Smooth muscle cell (in vitro differentiated cells): ENCODE data around the gene HCAR3. TPM values are rescaled to one million over a fixed set of nuclear protein-coding genes. Genes with fewer than 3 reads are reported as not detected.

ENCODE experiments used
- DNase-seq: peaks from one replicate; lab custom pipeline; 2025; ENCODE audit not compliant: unreplicated experiment; lab: John Stamatoyannopoulos, UW
- H2AFZ ChIP-seq: fragments of 200-600 bp; sonication (generic); 2 replicates; pipeline ENCODE4 v1.6.0; 2016; ENCODE audit warnings: antibody characterized with exemption, low read depth, mild to moderate bottlenecking
- H3F3A ChIP-seq: fragments of 200-600 bp; sonication (generic); 2 replicates; pipeline ENCODE4 v1.6.0; 2017; ENCODE audit warnings: antibody characterized with exemption, low read depth
- H3K27ac ChIP-seq: fragments of 200-600 bp; sonication (generic); 2 replicates; pipeline ENCODE4 v1.5.1; 2016; ENCODE audit warnings: low read depth, mild to moderate bottlenecking
- H3K27me3 ChIP-seq: fragments of 200-600 bp; sonication (generic); 2 replicates; pipeline ENCODE4 v1.6.1; 2016; ENCODE audit warnings: low read depth, mild to moderate bottlenecking
- H3K36me3 ChIP-seq: fragments of 200-600 bp; sonication (generic); 2 replicates; pipeline ENCODE4 v1.5.1; 2016; ENCODE audit warnings: low read depth
- H3K4me1 ChIP-seq: fragments of 200-600 bp; sonication (generic); 2 replicates; pipeline ENCODE4 v1.5.1; 2016; ENCODE audit warnings: low read depth
- H3K4me2 ChIP-seq: fragments of 200-600 bp; sonication (generic); 2 replicates; pipeline ENCODE4 v1.6.0; 2016; ENCODE audit warnings: mild to moderate bottlenecking
- H3K4me3 ChIP-seq: fragments of 200-600 bp; sonication (generic); 2 replicates; pipeline ENCODE4 v1.5.1; 2016; ENCODE audit warnings: mild to moderate bottlenecking
- H3K79me2 ChIP-seq: fragments of 200-600 bp; sonication (generic); 2 replicates; pipeline ENCODE4 v1.6.0; 2016; ENCODE audit warnings: low read depth, mild to moderate bottlenecking
- H3K9ac ChIP-seq: fragments of 200-600 bp; sonication (generic); 2 replicates; pipeline ENCODE4 v1.6.0; 2016; ENCODE audit warnings: low read depth
- H3K9me3 ChIP-seq: fragments of 200-600 bp; sonication (generic); replicated peaks from 2 replicates; pipeline ENCODE4 v1.5.1; 2016; ENCODE audit warnings: low read depth
- H4K20me1 ChIP-seq: fragments of 200-600 bp; sonication (generic); 2 replicates; pipeline ENCODE4 v1.6.0; 2016; ENCODE audit warnings: low read depth
- WGBS: methylation state at CpG from one replicate; pipeline ENCODE4 v1.1.7; 2016; ENCODE audit warnings: low lambda C conversion rate; 5-methylcytosine and 5-hydroxymethylcytosine counted together
- polyA plus RNA-seq: library from polyadenylated mRNA; unstranded; fragments of >200 nt; fragmentation: Nextera tagmentation; extraction: Ambion mirVana; gene quantifications from 2 replicates; pipeline ENCODE4 v1.2.1, GENCODE V29; 2016
- small RNA-seq: library from RNA; depleted of rRNA; stranded (forward); fragments of <200 nt; gene quantifications from one replicate; pipeline ENCODE3, GENCODE V24; 2014
- total RNA-seq: library from RNA; depleted of rRNA; stranded (reverse); fragments of >200 nt; gene quantifications from 2 replicates; pipeline ENCODE4 v1.2.3, GENCODE V29; 2014
- TF ChIP-seq, protein P1 (sequence below): fragments of 200-600 bp; sonication (generic); IDR thresholded peaks from 2 replicates; pipeline ENCODE4 v1.5.1; 2017; ENCODE audit warnings: borderline replicate concordance, mild to moderate bottlenecking, antibody characterized with exemption; ENCODE audit not compliant: insufficient read depth, poor library complexity, severe bottlenecking

HCAR3 gene
- total and polyA plus RNA-seq, 2 experiments from 2014 or later = 0.26 TPM; not detected in 1

DNA sequence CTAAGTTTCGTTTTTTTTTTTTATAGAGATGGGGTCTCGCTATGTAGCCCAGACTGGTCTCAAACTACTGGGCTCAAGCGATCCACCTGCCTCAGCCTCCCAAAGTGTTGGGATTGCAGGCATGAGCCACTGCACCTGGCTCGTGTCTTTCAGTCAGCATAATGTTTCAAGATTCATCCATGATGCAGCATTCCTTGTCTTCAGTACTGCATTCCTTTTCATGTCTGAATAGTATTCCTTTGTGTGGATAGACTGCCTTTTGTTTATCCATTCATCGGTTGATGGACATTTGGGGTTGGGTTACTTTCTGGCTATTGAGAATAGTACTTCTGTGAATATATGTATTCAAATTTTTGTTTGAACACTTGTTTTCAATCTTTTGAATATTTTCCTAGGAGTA is 50.9 kb downstream of the HCAR3 start:
- TF ChIP-seq, protein P1, sequence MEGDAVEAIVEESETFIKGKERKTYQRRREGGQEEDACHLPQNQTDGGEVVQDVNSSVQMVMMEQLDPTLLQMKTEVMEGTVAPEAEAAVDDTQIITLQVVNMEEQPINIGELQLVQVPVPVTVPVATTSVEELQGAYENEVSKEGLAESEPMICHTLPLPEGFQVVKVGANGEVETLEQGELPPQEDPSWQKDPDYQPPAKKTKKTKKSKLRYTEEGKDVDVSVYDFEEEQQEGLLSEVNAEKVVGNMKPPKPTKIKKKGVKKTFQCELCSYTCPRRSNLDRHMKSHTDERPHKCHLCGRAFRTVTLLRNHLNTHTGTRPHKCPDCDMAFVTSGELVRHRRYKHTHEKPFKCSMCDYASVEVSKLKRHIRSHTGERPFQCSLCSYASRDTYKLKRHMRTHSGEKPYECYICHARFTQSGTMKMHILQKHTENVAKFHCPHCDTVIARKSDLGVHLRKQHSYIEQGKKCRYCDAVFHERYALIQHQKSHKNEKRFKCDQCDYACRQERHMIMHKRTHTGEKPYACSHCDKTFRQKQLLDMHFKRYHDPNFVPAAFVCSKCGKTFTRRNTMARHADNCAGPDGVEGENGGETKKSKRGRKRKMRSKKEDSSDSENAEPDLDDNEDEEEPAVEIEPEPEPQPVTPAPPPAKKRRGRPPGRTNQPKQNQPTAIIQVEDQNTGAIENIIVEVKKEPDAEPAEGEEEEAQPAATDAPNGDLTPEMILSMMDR = no peak
- 91% methylated on average over 5 of the region's 5 CpGs for WGBS

DNA sequence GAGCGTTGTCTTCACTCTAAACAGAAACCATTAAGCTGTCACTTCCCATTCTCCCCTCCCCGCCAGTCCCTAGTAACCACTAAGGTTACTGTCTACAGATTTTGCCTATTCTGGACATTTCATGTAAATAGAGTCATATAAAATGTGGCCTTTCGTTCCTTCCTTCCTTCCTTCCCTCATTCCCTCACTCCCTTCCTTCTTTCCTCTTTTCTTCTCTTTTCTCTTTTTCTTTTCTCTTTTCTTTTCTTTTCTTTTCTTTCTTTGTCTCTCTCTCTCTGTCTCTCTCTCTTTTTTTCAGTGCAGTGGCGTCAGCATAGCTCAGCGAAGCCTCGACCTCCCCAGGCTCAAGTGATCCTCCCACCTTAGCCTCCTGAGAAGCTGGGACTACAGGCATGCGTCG is 51.3 kb downstream of the HCAR3 start:
- TF ChIP-seq, protein P1 = no peak
- H3K27me3 ChIP-seq = no peaks in the 10 kb centered on the region
- H3K4me2 ChIP-seq = no peak overlapping the region
- DNase-seq = no peak
- H3K36me3 ChIP-seq = no peaks in the 10 kb centered on the region
- 95% methylated on average over 8 of the region's 8 CpGs for whole genome bisulfite sequencing
- no peak overlapping the region for H3K4me3 ChIP-seq
- no peaks in the 10 kb centered on the region for H4K20me1 ChIP-seq
- no peak overlapping the region for H2AFZ ChIP-seq
- no peak overlapping the region for H3K9ac ChIP-seq
- no peaks in the 10 kb centered on the region for H3K79me2 ChIP-seq
- no peaks in the 10 kb centered on the region for H3K4me1 ChIP-seq
- H3F3A ChIP-seq = no peaks in the 10 kb centered on the region
- H3K9me3 ChIP-seq = no peaks in the 10 kb centered on the region
- no peak overlapping the region for H3K27ac ChIP-seq

More for the DNA sequence above, 50.9 kb downstream of the HCAR3 start:
- DNase-seq = no peak
- no peaks in the 10 kb centered on the region for H3F3A ChIP-seq
- no peaks in the 10 kb centered on the region for H3K9me3 ChIP-seq
- H3K36me3 ChIP-seq = no peaks in the 10 kb centered on the region
- H3K27me3 ChIP-seq = no peaks in the 10 kb centered on the region
- H3K27ac ChIP-seq = no peak overlapping the region
- H3K79me2 ChIP-seq = no peaks in the 10 kb centered on the region
- H4K20me1 ChIP-seq = no peaks in the 10 kb centered on the region
- H3K4me1 ChIP-seq = no peaks in the 10 kb centered on the region
- no peak overlapping the region for H3K9ac ChIP-seq
- H3K4me3 ChIP-seq = no peak overlapping the region
- no peak overlapping the region for H3K4me2 ChIP-seq
- no peak overlapping the region for H2AFZ ChIP-seq

Small RNA genes lying within 50 kb of the gene (small RNA-seq; reads per million reads assigned to genes)
- gene AC026333.2 = not detected

Other genes starting within 250 kb of the HCAR3 start
- 19.5 and 20.6 TPM in 2 replicates for gene ZCCHC8, start 215.9 kb downstream of the HCAR3 start, total RNA-seq
- 8.8 and 13.9 TPM in 2 replicates for gene ZCCHC8, start 215.9 kb downstream of the HCAR3 start, polyA plus RNA-seq
- gene RSRC2, start 189.9 kb downstream of the HCAR3 start, total RNA-seq = 108 and 118 TPM in 2 replicates
- 60.9 and 65.9 TPM in 2 replicates for gene RSRC2, start 189.9 kb downstream of the HCAR3 start, polyA plus RNA-seq
- 22.7 and 26.2 TPM in 2 replicates for gene KNTC1, start 189.6 kb downstream of the HCAR3 start, total RNA-seq
- gene KNTC1, start 189.6 kb downstream of the HCAR3 start, polyA plus RNA-seq = 9.1 and 13.5 TPM in 2 replicates
- gene HCAR2, start 13.5 kb downstream of the HCAR3 start, total RNA-seq = 0.85 and 2.0 TPM in 2 replicates
- 0.63 and 1.8 TPM in 2 replicates for gene HCAR2, start 13.5 kb downstream of the HCAR3 start, polyA plus RNA-seq
- gene HCAR1, start 14.0 kb upstream of the HCAR3 start, total RNA-seq = not detected in 2 replicates
- not detected in 2 replicates for gene HCAR1, start 14.0 kb upstream of the HCAR3 start, polyA plus RNA-seq
- gene DENR, start 36.0 kb upstream of the HCAR3 start, total RNA-seq = 32.5 and 36.3 TPM in 2 replicates
- 49.7 and 55.5 TPM in 2 replicates for gene DENR, start 36.0 kb upstream of the HCAR3 start, polyA plus RNA-seq
- 0.94 and 2.5 TPM in 2 replicates for gene CCDC62, start 57.8 kb upstream of the HCAR3 start, total RNA-seq
- 0.17 and 0.34 TPM in 2 replicates for gene CCDC62, start 57.8 kb upstream of the HCAR3 start, polyA plus RNA-seq
- gene HIP1R, start 118.6 kb upstream of the HCAR3 start, total RNA-seq = 7.4 and 27.8 TPM in 2 replicates
- gene HIP1R, start 118.6 kb upstream of the HCAR3 start, polyA plus RNA-seq = 6.0 and 13.7 TPM in 2 replicates
- 14.8 and 20.4 TPM in 2 replicates for gene VPS37B, start 179.3 kb upstream of the HCAR3 start, total RNA-seq
- 25.3 and 37.9 TPM in 2 replicates for gene VPS37B, start 179.3 kb upstream of the HCAR3 start, polyA plus RNA-seq
- 4.4 and 8.2 TPM in 2 replicates for gene ABCB9, start 249.7 kb upstream of the HCAR3 start, total RNA-seq
- 7.4 and 8.0 TPM in 2 replicates for gene ABCB9, start 249.7 kb upstream of the HCAR3 start, polyA plus RNA-seq